Retina (tissue), 1 donor: ENCODE measurements around the gene KNSTRN.
A peak's percentile ranks its signal among the peaks of the same experiment; 100 is the strongest.

Source experiments
- DNase-seq: peaks from one replicate; pipeline ENCODE4 v3.0.0-alpha.2; 2016

The KNSTRN gene

GRCh38 chr15:40382580-40383456, at the start of gene KNSTRN:
TSS of gene KNSTRN (plus strand) at chr15:40382721. CDS start at chr15:40382836, 115 bp downstream.
- peak; percentile 93 for DNase-seq

- peak; percentile 49 for DNase-seq
Measured at GRCh38 chr15:40333922-40334492, 48.5 kb upstream of the KNSTRN start.

- DNase-seq, result no peak
Measured at GRCh38 chr15:40334541-40334940, 48.0 kb upstream of the KNSTRN start.

DNA sequence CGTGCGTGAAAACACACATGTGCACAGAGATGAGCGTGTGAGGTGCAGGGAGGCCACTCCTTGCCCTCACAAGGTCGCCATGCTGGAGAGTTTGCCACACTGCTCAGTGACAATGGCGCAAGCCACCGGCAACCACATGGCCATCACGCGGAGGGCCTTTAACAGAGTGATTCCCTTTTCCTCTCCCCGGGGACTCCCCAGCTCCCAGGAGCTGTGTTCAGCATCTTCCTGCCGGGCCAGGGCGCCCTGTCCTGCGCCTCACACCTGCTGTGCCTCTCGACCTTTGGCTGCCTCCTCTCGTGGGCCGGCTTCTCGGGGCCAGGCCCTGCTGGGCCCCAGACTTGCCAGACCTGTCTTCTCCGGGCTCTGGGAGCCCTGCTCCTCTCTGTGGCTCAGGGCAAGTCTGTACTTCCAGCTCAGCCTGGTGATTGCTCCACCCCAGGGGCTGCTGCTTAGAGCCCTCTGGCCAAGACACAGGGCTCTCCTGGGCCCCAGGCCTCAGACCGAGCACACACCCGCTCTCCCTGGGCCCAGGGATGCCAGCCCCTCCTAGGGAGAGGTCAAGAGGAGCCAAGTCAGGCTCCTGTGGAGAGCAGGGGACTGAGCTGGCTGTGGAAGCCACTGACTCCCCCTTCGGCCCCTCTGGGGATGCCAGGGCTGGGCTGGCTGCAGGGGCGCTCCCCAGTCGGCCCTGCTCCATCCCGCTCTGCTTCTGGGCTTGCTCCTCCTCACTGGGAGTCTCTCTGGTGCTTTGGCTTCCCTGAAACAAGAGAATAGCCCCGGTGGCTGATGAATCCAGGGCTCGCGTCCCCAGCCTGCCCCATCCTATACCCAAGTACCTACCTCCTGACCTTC, 47.4 kb upstream of the KNSTRN start:
- DNase-seq, result no peak

DNA sequence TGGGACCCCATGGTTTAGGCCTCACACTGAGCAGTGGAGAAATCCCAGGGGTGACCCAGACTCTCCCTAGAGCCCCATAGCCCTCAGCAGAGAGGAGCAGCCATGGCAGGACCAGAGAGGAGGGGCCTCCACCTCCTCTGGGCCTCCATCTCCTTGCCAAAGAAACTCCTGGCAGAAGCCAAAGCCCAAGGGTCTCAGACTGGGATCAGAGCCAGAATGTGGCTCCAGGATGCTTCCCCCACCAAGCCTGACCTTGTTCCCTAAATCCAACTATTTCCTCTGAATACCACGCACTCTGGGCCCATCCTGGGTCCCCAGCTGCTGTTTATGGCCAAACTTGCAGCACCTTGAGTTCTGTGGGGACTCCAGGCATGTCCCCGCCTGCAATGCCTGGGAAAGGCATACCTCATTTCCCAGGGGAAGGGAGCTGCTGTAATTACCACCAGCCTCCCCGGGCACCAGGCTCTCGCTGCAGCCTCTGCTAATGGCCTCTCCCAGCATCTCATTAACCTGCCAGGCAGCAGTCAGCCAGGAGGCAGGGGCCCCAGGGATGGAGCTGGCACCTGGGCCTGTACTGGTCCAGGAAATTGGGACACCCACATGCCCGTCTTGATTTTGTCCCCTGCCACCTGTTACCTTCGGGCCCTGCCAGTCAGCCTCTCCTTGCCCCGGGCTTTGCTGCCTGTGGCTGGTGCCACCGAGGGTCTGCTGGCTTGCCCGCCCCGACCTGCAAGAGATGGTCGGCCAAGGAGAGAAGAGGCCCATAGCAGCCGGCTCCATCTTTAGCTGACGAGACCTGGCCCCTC, 46.4 kb upstream of the KNSTRN start:
- DNase-seq, result no peak

- DNase-seq, result no peak
Measured at GRCh38 chr15:40336744-40337122, 45.8 kb upstream of the KNSTRN start.

GRCh38 chr15:40337597-40337996, 44.9 kb upstream of the KNSTRN start:
- DNase-seq, result no peak

DNA sequence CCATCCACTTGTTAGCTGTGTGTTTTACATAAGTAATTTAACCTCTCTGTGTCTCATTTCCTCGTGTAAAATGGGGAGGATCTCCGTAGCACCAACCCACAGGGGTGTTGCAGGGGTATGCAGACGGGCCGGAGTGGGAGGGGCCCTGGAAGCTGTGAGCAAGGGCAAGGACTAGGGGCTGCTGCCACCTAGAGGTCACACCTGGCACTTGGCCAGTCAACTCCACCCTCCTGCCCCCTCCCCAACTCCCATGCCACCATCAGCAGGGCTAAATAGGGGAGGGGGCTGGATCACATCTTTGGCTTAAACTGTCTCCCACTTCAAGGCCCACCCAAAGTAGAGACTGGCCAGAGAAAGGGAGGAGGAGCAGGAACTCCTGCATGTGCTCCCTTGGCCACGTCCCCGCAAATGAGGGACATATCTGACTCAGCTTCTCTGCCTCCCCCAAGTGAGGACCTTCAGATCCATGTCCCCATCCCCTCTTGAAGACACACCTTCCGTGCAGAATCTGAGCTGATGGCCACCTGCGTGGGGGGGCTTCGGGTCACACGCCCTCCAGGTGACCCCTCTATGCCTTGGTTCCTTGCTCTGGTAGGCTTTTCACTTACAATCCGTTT, 44.4 kb upstream of the KNSTRN start:
- peak; percentile 85 for DNase-seq

GRCh38 chr15:40338921-40339620, 43.5 kb upstream of the KNSTRN start:
- no peak for DNase-seq

DNA sequence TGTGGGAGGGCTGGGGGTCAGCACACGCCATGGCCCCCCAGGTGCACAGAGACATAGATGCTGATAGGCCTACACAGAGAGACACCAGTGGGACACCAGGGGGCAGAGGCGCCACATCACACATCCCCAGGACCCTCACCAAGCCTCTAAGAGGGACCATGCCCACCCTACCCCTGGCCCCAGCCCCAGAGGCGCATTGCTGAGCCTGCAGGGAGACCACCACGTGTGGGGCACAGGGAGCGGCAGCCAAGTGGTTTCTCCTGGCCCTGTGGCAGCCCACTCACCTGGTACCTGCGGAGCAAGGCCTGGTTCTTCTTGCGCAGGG, 42.9 kb upstream of the KNSTRN start:
- no peak for DNase-seq

GRCh38 chr15:40340038-40340739, 42.3 kb upstream of the KNSTRN start:
- DNase-seq, result no peak

DNA sequence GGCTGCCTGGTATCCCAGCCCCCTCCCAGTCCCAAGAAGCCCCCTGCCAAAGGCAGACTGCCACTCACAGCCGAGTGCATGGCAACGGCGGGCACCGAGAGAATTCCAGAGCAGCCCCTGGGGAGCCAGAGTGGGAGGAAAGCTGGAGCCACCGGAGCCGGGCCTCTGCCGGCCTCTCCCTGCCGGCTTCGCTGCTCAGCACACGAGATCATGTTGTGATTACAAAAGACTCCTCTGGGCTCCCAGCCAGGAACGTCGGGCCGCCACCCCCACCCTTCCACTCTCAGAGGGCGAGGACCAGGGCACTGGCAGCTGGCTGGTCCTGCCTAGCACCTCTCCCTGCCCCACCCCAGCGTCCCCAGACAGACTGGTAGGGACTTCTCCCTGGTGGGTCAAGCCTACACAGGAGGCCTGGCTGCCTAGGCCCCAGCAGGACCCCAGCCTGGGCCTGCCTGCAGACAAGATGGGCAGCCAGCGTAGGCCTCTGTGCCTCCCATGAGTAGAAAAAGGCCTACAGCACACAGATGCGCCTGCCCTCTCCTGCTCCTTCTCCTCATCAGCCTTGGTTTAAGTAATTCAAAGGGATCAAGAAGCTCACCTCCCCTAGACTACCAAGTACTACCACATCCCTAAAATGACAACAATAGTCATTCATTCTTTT, 41.7 kb upstream of the KNSTRN start, which contains the start of gene CCDC9B:
Gene CCDC9B, minus strand, starts transcription at position 200 of the 661 bp plus-strand sequence. Its CDS starts 120 bp downstream, at position 80.
- peak; percentile 72 for DNase-seq

- no peak for DNase-seq
Measured at GRCh38 chr15:40342416-40343320, 39.9 kb upstream of the KNSTRN start.

- DNase-seq, result no peak
Measured at GRCh38 chr15:40343512-40343911, 39.0 kb upstream of the KNSTRN start.

GRCh38 chr15:40344217-40344616, 38.3 kb upstream of the KNSTRN start:
- DNase-seq, result no peak

DNA sequence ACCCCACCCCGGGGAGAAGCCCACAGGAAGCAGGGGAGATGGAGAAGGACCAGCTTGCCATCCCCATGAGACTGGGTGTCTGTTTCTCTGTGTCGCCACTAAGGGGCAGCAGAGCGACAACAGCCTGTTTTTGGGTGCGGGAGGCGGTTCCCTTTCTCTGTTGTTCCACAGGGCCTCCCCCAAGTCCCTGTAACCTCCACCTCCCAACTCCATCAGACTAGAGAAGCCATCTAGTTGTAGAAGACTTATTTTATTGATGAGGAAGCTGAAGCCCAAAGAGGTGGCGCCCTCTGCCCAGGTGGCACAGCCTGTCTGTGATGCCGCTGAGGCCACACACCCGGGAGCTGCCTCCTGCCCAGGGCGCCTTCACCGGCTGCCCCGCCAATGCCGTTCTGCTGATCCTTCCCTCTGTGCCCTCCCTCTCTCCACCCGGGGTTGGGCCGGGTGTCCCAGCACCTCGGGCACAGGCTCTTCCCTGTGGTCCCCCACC, 37.8 kb upstream of the KNSTRN start:
- peak; percentile 71 for DNase-seq

DNA sequence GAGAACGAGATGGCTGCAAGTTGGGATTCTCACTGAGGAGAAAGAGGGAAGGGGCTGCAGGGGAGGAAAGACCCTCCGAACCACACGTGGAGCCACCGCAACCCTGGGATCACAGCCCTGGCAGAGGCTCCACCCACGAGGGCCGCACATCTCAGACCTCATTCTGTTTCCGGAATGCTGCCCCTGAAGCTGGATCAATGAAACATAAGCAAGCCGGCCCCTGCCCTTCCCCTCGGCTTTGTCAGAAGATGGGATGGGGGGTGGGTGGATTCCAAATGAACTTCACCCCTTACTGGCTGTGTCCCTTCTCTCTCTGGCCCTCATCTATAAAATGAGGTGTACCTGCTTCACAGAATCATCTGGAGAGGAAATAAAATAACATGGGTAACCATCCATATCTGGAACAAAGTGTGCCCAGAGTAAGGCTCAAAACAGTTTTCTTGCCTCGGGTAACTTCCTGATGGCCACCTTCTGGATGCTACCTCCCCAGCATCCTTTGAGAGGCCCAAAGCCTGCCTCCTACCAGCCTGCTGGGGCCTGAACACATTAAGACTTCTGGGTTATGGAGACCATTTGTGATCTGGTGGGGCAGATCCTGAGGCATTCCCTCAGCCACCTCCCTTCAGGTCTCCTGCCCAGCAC, 37.2 kb upstream of the KNSTRN start:
- DNase-seq, result no peak

- no peak for DNase-seq
Measured at GRCh38 chr15:40345867-40346578, 36.5 kb upstream of the KNSTRN start.
